GM21447 (cell line): Measurements from ENCODE around the gene CSPG5.

Source experiments
- ATAC-seq: cut with Tn5 transposase; IDR thresholded peaks from one replicate; pipeline ENCODE4 v1.9.1; 2021; ENCODE audit not compliant: unreplicated experiment

Gene CSPG5

DNA sequence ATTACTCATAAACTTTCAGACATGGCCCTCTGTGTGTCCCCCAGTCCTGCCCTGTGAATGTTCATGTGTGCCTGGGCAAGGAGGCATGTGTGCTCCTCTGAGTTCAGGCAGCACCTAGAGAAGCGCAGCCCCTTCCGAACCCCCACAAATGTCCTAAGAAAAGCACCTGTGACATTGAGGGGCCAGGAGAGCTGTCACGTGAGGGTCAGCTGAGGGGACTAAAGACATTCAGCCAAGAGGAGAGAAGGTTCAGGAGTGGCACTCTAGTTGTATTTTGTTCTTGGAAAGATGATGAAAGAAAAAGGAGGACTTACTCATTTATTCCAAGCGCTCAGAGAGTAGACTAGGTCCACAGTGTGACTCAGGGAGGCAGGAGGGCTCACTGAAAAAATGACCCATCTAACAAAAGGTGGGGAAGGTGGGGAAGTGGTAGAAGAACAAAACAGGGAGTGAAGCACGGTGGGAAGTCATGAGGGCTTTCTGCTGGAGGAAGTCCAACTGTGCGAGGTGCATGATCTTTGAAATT lies 37.0 kb downstream of the CSPG5 start:
- ATAC-seq = no peak

DNA sequence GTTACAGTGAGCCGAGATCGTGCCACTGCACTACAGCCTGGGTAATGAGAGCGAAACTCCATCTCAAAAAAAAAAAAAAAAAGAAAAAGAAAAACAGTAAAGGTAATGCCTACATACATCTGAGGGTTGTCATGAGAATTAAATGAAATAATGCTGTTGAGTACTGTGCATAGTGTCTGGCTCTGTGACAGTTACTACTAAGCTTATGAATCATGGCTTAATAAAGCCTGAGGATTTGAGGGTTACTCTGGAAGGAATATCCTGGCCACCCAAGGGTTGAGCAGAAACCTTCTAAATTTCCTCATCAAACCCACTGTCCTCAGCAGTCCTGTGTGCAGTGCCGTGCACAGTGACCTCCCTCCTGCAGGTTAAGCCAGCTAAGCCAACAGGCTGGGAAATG lies 38.4 kb downstream of the CSPG5 start:
- ATAC-seq = no peak

DNA sequence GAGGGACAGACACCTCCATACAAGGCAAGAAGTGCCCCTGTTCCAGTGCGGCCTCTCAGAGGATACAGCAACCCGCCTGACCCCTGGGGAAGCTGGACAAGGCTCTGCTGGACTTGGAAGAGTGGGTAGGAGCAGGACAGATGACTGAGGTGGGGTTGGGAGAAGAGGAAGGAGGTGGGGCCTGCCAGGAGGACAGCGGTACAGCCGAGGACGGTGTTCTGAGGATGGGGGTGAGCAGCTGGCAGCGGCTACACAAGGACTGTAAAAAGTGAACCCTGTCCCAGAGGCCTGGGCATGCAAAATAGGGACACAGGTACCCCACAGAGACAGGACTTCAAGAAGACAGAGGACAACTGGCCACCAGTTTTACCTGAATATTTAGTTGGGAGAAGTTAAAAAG lies 41.7 kb downstream of the CSPG5 start:
- no peak for ATAC-seq

DNA sequence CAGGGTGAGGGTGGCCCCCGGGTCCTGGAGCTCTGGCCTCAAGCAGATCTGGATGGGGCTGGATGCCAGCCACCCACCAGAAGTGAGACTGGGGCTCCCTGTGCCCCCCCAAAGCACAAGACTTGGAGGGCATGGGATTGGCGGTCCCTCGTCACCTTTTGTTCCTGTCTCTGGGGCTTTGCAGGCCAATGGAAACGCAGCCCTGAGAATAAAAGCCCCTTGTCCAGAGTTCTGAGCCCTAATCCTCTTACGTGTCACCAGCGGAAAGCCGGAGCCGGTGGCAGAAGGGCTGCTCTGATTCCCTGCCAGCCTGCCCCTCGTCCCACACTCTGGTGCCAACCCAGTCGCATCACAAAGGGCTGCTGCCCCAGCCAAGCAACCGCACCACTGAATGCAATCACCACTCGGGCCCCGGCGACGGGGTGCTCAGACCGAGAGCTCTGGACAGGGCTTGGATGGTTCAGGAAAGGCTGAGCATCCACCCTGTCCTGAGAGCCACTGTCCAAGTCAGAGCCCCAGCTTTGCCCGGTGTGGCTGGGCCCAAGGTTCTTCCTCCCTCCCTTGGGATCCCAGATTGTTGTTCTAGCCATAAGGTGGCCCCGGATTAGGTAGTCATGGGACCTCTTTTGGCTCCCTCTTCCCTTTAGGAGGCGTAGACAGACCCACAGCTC lies 42.3 kb downstream of the CSPG5 start:
- ATAC-seq = no peak

DNA sequence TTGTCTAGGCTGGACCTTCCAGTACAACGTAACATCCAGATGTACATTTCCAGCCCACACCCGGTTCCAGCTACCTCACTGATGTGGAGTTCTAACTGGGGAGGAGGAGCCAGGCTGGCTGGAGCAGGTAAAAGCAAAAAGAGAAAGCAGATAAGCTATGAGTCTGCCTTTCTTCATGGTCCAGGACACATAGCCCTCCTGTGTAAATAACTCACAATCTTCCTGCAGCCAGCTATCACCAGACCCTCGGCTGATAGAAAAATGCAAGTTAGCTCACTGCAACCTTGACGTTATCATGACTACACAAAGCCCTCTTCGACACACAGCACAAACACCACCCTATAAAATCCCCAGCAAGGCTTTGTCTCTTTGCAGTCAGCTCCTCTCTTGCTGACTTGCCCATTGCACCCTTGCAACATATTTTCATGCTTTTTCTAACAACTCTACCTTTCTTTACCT lies 44.6 kb downstream of the CSPG5 start:
- no peak for ATAC-seq

DNA sequence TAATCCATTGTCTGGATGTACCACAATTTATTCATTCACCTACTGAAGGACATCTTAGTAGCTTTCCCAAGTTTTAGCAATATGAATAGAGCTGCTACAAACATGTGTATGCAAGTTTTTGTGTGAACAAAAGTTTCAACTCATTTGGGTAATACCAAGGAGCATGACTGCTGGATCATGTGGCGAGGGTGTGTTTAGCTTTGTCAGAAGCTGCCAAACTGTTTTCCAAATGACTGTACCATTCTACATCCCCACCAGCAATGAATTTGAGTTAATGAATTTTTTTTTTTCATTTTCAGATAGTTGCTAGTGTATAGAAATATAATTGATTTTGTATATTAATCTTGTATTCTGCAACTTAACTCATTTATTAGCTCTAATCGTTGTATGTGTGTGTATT lies 45.2 kb downstream of the CSPG5 start:
- no peak for ATAC-seq

DNA sequence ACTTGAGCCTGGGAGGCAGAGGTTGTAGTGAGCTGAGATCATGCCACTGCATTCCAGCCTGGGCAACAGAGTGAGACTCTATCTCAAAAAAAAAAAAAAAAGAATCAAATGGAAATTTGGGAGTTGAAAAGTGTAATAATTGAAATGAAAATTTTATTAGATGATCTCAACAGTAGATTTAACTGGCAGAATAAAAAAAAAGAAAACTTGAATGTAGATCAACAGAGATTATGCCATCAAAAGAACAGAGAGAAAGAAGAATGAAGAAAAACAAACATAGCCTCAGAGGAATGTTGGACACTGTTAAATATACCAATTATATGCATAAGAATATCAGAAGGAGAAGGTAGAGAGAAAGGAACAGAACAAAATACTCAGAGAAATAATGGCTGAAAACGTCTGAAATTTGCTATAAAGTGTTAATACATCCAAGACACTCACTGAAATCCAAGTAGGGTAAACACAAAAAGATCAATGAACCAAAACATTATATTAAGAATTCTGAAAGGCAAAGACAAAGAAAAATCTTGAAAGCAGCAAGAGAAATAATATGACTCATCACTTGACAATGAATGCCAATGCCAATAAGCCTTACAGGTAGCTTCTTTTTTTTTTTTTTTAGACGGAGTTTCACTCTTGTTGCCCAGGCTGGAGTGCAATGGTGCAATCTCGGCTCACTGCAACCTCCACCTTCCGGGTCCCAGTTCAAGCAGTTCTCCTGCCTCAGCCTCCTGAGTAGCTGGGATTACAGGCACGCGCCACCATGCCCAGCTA lies 50.5 kb downstream of the CSPG5 start:
- ATAC-seq = no peak

DNA sequence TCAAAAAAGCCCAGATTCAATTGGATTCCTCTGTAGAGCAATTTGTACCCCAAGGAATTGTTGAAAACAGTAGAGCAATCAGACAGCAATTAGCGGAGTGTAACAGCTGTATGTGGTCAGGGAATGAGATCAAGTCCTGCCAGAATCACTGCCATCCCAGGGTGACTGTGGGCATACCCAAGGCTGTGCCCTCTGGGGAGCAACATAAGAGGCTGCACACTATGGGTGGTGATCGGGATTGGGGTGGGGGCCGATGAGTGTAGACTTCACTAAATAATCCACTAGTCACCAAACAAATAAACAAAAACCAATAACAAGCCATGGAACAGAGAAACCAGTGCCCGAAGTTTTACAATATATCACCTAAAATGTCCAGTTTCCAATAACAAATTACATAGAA lies 53.0 kb downstream of the CSPG5 start:
- no peak for ATAC-seq

DNA sequence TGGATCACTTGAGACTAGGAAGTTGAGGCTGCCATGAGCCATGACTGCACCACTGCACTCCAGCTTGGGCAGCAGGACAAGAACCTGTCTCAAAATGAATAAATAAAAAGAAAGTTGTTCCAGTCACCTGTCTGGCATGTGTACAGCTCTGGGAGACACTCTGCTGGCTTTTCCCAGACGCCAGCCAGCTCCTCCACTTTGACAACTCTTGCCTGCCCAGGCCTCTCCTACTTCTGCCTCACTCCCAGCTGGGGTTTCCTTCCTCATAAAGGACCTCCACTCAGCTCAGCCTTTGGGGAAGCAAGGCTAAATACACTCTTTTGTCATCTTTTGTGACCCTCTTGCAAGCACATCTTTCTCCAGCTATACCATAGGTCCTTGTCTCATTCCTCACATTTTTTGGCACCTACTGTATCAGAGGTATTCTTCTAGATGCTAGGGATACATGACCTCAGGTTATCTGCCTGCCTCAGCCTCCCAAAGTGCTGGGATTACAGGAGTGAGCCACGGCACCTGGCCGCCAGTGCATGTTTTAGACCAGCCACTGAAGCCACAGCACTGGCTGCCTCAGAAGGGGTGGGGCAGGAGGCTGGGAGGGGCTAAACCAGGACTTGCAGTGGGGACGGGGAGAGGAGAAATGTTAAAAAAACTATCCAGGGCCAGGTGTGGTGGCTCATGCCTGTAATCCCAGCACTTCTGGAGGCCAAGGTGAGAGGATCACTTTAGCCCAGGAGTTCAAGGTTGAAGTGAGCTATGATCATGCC lies 55.2 kb downstream of the CSPG5 start:
- ATAC-seq = no peak

DNA sequence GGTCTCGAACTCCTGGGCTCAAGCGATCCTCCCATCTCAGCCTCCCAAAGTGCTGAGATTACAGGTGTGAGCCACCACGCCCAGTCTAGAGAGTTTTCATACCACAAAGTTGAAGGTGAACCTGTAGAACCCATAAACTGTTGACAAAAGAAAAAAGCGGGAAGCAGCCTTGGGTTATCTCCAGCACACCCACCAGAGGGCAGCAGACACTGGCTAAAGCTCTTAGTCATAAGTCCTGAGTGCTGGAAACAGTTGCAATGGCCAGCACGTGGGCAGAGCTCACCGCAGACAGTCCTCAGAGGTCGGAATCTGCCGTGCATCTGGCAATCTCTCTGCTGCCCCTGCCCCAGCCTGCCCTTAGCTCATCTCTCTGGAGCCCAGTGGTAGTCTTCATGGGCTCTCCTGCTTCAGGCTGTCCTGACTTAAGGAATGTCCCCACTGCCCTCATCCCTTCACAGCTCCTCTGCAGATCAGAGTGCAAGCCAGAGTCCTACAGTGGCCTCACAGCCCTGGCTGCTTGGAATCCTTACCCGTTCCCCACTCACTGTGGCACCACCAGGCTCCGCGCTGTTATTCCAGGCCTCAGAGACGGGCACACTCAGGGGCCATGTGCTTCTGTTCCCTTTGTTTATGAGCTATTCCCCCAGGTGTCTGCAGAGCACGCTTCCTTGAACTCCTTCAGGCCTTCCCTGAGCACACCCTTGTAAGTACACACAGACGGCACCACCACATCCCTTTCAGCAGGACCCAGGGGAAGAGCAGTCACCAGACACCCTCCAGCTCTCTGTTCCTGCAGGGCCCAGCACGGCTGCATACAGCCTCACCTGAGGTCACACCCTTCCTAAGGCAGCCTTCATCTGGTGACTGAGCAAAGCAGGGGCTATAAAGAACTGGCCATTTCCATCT lies 56.3 kb downstream of the CSPG5 start:
- no peak for ATAC-seq

DNA sequence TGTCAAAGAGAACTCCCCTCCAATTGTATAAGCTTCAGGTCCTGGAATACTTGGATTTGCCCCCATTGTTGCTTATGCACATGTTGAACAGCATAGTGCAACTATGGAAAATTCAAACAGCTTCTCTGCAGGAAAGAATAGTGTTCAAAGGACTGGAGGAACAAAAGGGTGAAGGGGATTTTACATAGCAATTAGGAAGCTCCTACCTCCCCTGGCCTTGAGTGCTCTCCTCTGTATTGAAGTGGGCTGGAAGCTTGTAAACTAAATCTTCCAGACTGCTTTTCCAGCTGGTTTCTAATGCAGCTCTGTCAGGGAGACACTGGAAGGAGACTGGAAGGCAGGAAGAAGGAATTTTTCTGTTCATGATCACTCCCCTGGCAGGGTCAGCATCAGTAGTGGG lies 57.9 kb downstream of the CSPG5 start:
- ATAC-seq = no peak

DNA sequence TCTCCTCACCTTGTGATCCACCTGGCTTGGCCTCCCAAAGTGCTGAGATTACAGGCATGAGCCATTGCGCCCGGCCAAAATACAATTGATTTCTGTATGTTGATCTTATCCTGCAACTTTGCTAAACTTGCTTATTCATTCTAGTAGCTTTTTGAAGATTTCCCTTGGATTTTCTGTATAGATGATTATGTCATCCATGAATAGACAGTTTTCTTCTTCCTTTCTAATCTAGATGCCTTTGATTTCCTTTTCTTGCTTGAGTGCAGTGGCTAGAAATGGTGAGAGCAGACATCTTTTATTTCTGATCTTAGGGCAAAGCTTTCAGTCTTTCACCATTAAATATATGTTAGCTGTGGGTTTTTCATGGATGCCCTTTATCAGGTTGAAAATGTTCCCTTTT lies 60.7 kb downstream of the CSPG5 start:
- no peak for ATAC-seq

DNA sequence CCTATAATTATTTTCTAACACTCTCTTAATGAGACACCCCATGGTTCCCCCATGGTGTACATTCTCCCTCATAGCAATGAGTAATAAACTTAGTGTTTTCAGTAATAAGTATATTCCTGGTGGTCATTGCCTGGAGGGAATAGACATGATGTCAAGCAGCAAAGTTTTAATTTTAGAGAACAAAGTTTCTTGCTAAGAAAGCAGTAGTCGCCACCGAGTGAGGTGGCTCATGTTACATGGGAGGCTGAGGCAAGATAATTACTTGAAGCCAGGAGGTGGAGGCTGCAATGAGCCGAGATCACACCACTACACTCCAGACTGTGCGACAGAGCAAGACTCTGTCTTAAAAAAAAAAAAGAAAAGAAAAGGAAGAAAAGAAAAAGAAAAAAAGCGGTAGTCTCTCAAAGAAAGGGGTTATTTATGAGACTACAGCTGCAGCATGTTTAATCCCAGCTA lies 62.8 kb downstream of the CSPG5 start:
- ATAC-seq = no peak

DNA sequence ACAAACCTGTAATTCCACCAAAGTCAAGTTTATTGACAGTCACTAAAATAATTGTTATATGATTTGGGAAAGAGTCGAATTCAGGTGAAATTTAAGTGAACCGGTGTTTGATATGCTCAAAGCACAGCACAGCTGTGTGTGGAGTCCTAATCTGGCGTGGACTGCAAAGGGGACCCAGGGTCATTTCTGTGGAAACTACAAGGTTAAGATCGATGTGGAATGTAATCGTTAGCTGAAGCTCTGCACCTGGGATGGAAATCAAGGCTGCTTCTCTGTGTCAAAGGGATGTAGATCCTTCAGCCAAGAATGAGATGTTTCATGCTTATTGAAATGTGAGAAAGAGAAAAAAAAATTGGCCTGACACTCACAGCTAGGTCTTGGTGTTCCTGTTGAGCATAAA lies 63.6 kb downstream of the CSPG5 start:
- ATAC-seq = no peak

DNA sequence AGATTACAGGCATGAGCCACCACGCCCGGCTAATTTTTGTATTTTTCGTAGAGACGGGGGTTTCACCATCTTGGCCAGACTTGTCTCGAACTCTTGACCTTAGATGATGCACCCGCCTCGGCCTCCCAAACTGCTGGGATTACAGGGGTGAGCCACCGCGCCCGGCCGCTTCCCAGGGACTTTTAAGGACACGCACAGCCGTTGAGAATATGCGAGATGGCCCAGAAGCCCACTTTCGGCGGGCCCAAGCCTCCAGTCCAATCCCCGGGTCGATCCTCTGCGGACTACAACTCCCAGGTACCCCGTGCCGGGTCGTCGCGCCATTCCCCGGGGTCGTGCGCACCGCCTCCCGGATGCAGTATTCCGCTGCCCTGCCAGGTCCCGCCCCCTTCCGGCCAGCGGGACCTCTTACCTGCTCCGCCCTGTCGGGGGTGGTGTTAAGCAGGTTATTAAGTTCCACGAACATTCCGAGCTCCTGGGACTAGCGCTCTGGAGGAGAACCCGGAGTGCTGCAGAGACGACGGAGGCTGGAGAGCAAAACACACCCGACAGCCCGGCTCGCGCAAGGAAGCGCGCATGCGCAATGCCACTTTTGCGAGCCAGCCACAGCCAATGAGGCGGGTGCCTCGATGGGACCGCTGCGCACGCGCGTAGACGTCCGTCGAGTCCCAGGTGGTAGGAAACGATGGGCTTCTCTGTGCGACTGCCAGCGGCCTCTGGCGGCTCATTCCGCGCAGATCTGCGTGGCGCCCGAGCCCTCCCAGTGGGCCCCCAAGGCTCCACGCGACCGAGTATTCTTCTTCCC lies 65.3 kb downstream of the CSPG5 start, which contains the start of gene ELP6:
ELP6 (minus strand) TSS at position 588 of the 805 bp plus-strand sequence; CDS start at position 466, 122 bp downstream.
- peak; percentile 95 for ATAC-seq

DNA sequence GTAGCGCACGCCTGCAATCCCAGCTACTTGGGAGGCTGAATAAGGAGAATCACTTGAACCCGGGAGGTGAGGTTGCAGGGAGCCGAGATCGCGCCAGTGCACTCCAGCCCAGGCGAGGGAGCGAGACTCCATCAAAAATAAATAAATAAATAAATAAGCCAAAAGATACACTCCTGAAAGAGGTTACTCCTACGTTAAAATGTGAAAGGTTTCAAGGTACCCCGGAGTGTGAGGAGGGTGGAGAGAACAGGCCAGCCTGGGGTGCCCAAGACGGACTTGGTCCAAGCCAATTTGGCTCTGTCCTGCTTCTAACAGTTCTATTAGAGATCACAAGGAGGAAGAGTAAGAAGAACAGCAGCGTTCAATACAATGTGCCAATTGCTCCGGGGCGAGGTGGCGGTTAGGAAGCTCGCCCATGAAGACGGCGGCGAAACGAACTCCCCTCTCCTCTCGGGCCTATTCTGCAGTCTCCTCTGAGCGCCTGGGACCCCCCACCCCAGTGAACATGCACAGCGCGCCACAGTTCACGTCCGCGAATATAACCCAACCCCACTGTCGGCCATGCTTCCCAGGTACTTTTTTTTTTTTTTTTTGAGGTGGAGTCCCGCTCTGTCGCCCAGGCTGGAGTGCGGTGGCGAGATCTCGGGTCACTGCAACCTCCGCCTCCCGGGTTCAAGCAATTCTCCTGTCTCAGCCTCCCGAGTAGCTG lies 66.1 kb downstream of the CSPG5 start:
- peak; percentile 9 for ATAC-seq
